HG02623 (cell line): ENCODE data around the gene LRCH4.

Source experiments
- ATAC-seq: cut with Tn5 transposase; IDR thresholded peaks from one replicate; pipeline ENCODE4 v1.9.1; 2021; ENCODE audit warnings: moderate library complexity; ENCODE audit not compliant: unreplicated experiment

The LRCH4 gene

DNA sequence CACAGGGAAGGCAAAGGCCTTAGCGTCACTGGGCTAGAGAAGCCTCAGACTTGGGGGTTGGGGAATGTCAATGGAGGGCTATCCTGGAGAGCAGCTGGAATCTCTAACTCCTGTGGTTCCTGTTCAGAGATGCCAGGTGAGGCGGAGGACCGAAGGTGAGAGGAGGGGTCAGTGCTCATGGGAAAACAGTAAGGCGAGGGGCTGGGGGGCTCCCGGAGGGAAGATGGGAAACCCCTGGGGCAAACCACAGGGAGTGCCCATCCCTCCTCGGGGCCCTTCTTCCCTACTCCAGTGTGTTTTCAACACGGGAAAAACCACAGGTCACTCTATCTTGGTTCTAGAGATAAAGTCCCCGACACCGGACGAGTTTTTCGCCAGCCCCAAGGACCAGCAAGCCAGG, 3.3 kb downstream of the LRCH4 start:
- no peak for ATAC-seq

DNA sequence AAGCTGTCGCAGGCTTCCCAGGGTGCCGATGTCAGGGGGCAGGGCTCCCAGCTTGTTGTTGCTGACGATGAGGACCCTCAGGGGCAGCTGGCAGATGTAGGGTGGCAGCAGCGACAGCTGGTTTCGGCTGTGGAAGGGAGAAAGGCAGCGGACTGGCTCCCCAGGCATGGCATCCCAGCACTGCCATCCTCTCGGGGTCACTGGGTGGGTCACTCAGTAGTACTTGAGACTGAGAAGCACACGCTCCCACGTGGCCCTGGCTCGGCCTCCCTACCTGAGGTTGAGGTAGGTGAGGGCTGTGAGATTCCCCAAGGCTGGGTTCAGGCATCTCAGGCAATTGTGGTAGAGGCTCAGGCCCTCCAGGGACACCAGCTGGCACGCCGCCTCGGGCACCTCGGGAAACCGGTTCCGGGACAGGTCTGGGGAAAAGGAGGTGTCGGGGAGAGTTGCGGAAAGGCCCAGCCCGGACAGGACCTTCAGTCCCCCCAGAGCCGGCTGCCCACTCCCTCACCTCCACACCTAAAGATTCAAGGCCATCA, 3.8 kb downstream of the LRCH4 start:
- no peak for ATAC-seq

DNA sequence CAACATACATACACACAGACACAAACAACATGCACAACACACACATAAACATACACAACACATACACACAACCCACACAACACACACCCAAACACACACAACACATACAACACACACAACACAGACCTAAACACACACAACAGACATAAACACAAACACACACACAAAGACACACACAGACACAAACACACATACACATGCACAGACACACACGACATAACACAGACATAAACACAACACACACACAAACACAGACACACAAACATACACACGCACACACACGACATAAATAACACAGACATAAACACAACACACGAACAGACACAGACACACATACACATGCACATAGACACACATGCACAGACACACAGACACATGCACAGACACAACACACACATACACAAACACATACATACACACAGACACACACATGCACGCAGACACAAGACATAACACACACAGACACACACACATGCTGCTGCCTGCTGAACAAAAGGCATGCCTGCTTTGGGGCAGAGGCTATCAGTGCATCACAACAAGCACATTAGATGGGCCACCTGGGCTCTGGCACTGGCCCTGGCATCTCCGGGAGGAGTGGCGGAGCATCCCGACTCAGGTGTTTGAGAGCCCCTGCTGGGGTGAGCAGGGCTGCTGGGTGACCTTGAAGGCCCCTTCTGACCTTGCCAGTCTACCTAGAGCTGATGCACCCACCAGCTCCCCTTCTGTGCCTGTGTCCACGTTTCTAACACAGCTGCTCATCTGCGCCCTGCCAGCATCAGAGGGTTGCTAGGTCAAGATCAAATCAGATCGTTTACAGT, 5.3 kb downstream of the LRCH4 start:
- no peak for ATAC-seq

DNA sequence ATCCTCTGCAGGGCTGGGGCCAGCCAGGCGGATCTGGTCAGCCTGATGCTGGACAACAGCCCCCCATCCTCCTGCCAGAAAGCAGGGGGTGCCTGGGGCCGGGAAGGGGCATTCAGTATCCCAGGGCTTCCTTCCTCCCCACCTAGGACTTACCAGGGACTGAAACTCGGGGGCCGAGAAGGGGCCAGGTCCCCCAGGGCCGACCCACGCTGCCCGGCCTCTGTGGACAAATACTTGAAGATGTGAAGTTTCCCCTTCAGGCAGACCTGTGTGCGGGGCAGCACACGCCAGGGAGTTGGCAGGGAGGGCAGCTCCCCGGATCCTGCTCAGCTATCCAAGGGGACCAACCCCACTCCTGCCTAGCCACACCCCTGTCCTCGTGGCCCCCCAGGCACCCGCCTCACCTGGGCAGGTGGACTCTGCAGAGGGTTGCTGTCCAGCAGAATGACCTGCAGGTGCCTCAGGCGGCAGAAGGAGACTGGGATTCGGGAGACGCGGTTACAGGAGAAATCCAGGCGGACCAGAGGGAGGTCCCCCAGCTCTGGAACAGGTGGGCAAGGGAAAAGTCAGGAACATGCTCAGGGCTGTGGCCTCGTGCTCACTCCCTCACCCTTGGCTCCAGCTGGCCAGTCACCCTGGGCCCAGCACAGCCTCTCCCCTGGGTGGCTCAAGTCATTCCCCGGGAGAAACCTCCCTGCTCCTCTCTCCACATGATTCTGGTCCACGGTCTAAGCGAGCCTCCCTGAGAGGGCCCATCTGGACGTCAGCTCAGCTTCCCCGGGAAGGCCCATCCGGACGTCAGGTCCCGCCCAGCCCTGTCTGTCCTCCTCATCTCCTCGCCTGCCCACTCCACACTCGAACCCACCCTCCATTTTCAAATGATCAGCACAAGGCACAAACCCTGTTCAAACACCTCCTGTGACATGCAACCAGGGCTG, 7.4 kb downstream of the LRCH4 start:
- ATAC-seq = no peak

DNA sequence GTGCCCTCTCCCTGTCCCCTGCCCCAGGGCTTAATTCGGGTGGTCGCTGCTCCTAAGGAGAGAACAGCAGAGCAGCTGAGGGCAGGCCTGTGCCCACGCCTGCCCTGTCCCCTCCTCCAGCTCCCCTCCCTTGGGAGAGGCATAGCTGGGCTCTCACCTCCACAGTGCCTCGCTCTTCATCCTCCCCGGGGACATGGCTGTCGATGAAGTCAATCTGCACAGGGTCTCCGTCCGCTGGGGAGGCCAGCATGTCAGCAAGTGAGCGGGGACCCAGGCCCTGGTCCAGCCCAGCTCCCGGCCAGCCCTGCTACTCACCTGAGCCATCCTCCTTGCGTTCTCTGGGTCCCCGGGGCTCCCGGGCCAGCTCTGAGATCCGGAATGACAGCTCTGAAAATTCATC, 8.4 kb downstream of the LRCH4 start:
- no peak for ATAC-seq

DNA sequence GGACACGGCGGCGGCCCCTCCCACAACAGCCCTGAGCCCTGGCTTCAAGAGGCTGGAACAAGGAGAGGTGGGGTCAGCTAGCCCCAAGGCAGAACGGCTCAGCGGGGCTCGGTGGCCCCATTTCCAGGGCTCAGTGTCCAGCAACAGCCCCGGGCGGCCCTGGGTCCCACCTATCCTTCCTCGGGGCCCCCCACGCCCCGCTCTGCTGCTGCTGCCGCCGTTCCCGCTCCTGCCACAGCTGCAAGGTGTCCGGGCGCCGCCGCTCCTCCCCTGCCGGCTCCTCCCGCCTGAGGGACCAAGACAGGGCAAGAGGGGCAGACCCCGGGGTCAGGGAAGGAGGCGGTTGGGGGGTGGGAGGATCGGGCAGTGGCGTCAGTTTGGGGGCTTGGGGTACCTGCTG, 8.8 kb downstream of the LRCH4 start:
- no peak for ATAC-seq

DNA sequence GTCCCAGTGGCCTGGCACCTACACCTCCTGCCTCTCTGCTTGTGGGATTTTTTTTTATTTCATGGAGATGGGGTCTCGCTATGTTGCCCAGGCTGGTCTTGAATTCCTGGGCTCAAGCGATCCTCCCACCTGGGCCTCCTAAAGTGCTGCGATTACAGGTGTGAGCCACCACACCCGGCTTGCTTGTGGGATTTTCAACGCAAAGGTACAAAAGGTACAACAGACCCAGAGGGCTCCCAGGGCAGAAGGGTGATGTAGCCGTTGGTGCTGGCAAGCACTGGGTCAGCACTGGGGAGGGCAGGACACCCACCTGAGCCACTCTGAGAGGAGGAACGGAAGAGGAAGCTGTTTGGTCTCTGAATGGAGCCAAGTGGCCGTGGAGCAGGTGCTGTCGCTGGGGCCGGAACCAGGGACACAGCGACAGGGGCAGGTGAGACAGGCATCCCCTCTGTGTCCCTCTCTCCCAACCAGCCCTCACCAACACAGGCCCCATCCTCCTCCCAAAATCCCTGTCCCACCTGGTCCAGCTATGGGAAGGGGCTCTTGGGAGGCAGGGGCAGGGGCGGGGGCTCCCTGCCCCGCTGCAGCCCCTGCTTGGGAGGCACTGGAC, 9.4 kb downstream of the LRCH4 start:
- no peak for ATAC-seq

DNA sequence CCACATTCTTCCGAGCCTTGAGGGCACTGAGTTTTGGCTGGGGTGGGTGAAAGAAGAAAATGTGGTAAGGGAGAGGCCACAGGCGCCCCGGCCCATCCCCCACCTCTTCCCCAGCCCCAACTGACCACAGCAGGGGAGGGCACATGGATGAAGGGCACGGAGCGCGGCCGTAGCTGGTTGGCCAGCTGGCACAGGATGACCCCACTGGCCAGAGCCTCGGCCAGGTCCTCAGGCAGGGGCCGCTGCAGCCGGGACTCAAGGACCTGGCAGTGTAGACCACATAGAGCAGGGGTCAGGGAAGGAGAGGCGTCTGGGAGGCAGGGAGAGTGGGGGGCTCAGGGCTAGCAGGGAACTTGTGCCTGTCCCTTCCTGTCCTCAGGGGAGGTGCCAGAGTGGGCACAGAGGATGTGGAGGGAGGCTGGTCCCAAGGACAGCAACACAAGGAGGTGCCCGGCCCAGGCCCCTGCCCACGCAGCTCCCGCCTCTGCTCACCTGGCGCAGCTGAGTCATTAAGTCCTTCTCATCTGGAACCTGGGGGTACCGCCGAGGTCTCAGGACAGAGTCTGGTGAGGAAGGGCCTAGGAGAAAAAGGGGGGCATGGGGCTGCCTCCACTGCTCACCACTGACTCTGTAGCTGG, 10.1 kb downstream of the LRCH4 start:
- ATAC-seq = no peak

DNA sequence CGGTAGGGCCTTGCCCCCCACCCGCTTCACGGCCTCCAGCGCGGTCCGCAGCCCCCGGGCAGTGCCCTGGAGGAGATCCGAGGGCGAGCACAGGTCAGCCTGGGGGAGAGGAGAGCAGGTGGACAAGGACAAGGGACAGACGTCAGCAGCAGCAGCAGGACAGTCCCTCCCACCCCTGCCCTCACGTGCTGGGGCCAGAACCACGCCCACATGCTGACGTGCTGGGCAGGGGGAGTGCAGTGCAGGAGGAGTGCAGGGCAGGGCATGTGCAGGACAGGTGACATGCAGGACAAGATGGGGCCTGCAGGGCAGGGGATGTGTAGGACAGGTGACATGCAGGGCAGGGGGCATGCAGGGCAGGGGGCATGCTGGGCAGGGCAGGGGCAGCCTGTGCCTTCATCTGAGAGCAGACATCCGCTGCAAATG, 10.7 kb downstream of the LRCH4 start:
- no peak for ATAC-seq

DNA sequence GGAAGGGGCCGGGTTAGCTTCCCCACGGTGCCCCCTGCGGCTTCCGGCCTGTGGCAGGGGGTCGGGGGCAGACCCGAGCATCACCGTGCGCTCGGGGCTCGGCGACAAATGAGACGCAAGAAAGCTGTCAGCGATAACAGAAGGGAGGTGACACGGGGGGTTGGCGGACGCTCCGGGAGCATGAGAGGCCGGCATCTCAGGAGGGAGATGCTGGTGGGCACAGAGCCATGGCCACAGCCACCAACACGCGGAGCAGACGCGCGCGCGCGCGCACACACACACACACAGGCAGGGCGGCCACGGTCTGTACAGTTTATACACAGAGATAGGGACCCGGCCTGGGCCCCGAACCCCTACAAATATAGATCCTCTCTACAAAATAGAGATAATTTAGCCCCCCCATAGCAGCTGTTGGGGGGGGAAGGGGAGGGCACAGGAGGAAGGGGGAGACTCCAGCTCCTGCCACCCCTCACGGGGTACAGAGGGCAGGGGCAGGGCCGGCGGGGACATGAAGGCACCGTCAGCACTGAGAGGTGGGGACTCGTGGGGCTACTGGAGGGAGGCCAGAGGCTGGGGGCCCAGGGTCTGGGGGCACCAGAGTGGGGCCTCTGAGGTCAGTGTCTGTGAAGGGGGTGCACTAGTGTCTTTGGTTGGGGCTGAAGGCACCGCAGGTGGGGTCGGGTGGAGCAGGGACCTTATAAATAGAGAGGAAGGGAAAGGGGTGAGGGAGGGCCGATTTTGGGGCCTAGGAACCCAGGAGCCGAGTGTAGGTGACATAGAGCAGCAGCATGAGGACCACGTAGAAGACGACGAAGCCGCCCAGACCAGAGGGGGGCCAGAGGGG, 11.3 kb downstream of the LRCH4 start:
- ATAC-seq = no peak

DNA sequence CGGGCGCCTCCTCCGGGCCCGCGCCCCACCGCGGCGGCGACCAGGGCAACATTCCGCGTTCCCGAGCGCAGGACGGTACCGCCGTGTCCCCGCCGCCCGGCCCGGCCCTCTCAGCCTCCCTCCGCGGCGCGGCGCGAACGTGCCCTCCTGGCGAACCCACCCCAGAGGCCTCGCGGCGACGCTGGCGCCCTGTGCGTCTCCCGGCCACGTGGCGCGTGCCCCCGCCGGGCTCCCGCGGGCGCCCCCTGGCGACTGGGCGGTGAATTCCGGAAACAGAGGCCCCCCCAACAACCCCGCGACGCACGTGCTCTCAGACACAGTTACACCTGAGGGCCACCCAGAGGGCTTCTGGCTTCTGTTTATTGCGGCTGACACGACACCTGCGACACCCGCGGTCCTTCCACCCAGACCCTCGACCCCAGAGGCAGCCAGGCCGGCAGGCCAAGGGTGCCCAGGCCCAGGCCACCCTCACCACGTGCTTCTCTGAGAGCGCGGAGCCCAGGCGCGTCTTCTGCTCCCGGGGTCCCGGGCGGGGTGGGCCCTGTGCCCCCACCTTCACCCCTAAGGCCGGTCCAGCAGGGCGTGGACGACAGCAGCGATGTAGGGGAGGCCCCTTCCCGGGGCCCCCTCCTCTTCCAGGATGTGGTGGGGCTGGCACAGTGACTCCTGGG, 12.1 kb downstream of the LRCH4 start, which contains the start of gene SAP25:
Gene SAP25 (minus strand): TSS at position 210 of the 671 bp plus-strand sequence. CDS start 158 bp downstream, at position 52.
- no peak for ATAC-seq

DNA sequence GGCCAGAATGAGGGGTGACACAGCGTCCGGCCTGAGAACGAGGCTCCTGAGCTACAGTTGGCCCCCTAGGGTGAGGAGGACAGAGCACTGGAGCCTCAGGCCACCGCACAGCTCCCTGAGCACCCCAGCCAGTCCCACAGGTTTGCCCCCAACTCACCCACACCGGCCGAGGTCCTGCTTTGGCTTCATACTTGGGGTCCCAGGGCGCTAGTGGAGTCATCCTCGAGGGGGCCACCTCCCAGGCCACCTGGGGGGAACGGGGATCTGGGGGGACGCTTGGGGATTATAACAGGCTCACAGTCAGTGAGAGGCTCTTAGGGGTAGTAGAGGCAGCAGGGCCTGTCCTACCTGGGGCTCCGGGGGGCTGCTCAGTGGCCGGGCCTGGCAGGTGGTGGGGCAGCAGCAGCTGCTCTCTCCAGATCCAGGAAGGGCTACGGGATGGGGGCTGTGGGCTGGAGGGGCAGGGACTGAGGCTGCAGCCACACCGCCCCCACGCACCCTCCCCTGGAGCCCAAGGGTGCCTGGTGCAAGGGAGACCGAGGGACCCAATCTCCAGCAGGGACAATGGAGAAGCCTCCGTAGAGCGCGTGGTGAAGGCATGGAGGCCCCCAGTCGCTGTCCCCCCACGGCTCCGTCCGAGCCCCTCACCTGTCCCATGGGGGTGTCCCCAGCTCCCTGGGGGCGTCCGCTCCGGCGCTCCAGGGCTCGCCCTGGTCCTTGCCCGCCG, 12.8 kb downstream of the LRCH4 start:
- ATAC-seq = no peak

DNA sequence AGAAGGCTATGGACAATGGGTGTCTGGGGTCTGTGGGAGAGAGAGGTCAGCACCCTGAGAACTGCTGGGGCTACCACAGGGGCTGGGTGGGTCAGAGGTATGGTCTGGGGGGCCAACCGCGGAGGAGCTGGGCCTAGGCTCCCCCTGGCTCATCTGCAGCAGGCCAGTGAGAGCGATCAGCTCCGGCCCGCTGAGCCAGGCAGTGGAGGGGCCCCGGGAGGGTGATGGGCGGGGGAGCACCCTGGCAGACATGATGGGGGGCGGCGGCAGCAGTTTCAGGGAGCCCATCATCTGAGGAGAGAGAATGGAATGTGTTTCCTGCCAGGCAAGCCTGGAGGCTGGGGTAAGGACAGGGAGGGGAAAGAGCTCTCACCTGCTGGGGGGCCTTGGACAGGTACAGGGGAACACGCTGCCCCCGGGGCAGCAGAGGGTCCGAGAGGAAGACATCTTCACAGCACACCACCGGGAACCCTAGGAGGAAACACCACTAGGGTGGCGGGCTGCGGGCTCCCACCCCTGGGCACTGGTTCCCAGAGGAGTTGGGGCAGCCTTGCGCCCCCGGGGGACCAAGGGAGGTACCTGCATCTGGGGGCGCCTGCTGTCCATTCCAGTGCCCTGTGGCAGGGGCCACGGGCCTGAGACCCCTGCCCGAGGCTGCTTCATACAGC, 13.5 kb downstream of the LRCH4 start:
- no peak for ATAC-seq

DNA sequence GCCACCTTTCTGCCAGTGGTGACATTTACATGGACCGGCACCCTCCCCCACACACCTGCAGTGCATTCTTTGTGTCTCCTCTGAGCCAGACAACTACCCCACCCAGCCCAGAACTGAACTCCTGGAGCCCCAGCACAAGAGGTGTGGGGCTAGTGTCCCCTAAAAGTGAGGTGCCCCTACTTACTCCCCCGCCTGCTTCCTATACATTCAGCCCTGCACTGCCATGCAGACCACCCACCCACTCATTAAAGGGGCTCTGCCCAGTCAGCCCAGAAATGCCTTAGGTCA, 14.2 kb downstream of the LRCH4 start:
- no peak for ATAC-seq

DNA sequence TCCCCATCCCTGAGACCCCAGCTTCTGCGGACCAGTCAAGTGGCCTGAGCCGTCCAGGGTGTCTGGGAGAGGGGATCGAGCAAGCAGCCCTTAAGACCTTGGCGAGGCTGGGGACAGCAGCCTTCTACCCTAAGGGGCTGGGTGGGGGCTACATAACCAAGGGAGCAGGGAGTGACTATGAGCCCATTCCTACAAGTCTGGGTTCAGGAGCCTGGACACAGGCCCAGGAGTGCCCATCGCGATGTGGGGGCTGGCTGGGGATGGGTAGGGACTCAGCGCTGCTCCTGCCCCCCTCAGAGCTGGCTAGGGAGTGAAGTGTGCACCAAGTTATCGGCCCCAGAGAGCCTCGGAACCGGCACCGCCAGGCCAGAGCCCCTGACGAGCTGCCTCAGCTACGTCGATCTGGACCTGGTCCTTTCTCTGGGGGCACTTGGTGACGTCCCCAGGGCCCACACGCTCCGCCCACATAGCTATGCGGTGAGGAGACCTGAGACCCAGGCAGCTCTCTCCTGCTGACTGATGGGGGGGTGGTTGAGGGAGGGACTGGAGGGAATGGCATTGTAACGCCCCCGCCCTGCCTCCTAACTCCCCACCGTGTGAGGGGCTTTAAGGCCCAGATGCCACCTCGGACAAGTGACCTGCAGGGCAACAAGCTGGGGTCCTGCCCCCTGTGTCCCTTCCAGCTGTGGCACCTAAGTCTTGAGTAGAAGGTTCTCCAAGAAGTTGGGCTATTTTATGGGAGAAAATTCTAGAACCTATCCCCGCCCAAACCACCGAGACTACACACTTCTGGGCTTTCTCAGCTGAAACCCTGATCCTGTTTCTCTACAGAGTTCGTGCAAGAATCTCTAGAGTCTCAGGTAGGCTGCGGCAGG, 14.7 kb downstream of the LRCH4 start:
- no peak for ATAC-seq

DNA sequence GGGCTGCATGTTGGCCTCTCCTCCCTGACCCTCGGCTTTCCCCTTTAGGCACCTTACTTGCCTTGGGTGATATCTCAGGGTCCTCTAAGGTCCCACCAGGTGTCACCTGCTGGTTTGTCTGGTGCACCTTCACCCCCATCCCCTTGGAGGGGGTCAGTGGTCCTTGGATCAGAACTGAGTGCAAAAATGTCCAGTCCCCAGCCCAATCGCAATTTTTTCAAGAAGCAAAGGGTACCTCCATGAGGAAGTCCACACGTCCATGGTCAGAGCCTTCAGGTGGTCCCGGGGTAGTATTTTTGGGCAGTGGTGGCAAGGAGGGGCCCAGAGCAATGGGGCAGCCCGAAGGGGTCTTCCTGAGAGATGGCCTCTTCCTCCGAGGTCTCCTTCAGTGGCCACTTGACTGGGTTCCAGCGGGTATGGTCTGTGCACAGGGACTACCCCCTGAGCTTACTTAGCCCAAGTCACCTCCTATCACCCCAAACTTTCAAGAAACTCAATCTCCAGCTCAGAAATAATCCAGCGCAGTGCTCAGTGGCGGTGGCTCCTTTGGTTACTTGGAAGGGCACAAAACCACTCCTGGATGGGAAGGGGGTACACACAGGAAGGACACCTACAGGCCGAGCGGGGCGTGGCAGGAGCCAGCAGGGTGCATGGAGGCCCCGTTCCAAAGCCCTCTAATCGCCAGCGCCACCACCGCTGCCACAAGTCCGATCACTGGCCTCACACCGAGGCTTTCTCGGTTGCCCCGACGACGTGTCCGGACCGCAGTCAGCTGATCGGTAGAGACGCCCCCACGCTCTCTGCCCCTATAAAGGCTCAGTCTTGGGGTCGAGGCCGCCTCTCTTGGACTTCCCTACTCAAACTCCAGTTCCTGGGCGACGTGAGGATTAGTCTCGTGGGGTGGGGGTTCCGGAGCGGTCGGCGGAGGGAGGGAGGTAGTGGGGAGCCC, 16.8 kb downstream of the LRCH4 start:
- no peak for ATAC-seq
